Panc1 (cell line): ENCODE data around the gene KRTAP10-6. TPM values are rescaled to one million over a fixed set of nuclear protein-coding genes. Genes with fewer than 3 reads are reported as not detected.

Experiments
- ATAC-seq: fragments of 200-7000 bp; cut with Tn5 transposase; 2 replicates; pipeline ENCODE4 v1.9.1; 2020; ENCODE audit warnings: mild to moderate bottlenecking, moderate library complexity
- BruUV-seq: library from RNA; stranded (reverse); fragments of 400-500 nt; replicated peaks from 2 replicates; lab custom pipeline; 2021; lab: Mats Ljungman, UMichigan
- CTCF ChIA-PET: fragments of 300-600 bp; sonication (Branson Sonifier 250); formaldehyde crosslinking; loops from one replicate; lab custom pipeline; 2022; ENCODE audit warnings: antibody characterized with exemption; lab: Charles Lee
- POLR2A ChIA-PET: fragments of 300-600 bp; sonication (Branson Sonifier 250); formaldehyde crosslinking; loops from one replicate; lab custom pipeline; 2022; ENCODE audit warnings: antibody characterized with exemption; lab: Charles Lee
- DNase-seq: peaks from one replicate; pipeline ENCODE4 v3.0.0-alpha.2; 2010; ENCODE audit warnings: low read depth, low spot score
- H3K27ac ChIP-seq: 2 replicates; pipeline ENCODE4 v1.5.1; 2011; ENCODE audit warnings: mild to moderate bottlenecking, low read length, inconsistent platforms
- H3K27me3 ChIP-seq: fragments of 200-500 bp; sonication (Bioruptor generic); 2 replicates; pipeline ENCODE4 v1.6.0; 2014; ENCODE audit warnings: low read length, inconsistent platforms; ENCODE audit not compliant: control insufficient read depth, insufficient read depth
- H3K36me3 ChIP-seq: fragments of 200-500 bp; sonication (Bioruptor generic); 2 replicates; pipeline ENCODE4 v1.5.1; 2014; ENCODE audit warnings: inconsistent platforms, mild to moderate bottlenecking, low read length, moderate library complexity; ENCODE audit not compliant: control insufficient read depth, insufficient read depth
- H3K4me1 ChIP-seq: 2 replicates; pipeline ENCODE4 v1.5.1; 2011; ENCODE audit warnings: inconsistent platforms, mild to moderate bottlenecking, low read length, moderate library complexity; ENCODE audit not compliant: control insufficient read depth, insufficient read depth
- H3K4me3 ChIP-seq, 2 experiments: 2 replicates each; pipeline ENCODE4 v1.5.1; 2011 to 2012; ENCODE audit warnings: low read depth in 2 of 2, low read length in 2 of 2, mild to moderate bottlenecking in 2 of 2, inconsistent platforms in 1 of 2, moderate library complexity in 1 of 2
- H3K9me3 ChIP-seq: fragments of 200-500 bp; sonication (Bioruptor generic); 2 replicates; pipeline ENCODE4 v1.5.1; 2014; ENCODE audit warnings: low read depth, mild to moderate bottlenecking, inconsistent platforms, low read length, moderate library complexity; ENCODE audit not compliant: control insufficient read depth, insufficient read depth
- POLR2AphosphoS5 ChIP-seq: IDR thresholded peaks from 2 replicates; pipeline ENCODE4 v1.6.1; 2012; ENCODE audit warnings: mild to moderate bottlenecking, low read depth, low read length, moderate library complexity
- SIN3A ChIP-seq: IDR thresholded peaks from 2 replicates; pipeline ENCODE4 v1.6.1; 2012; ENCODE audit warnings: low read depth, mild to moderate bottlenecking, low read length, moderate library complexity, borderline replicate concordance; ENCODE audit not compliant: insufficient read depth
- TCF7L2 ChIP-seq: IDR thresholded peaks from 2 replicates; pipeline ENCODE4 v1.6.1; 2011; ENCODE audit warnings: mild to moderate bottlenecking, low read depth, low read length, inconsistent platforms
- in situ Hi-C: cut with HindIII; loops from 2 replicates; pipeline ENCODE4 v1.10.0; 2016; ENCODE audit warnings: low sequenced_read_pairs, low pct_unique_long_range_greater_than_20kb
- intact Hi-C: fragments of 100-400 bp; cut with micrococcal nuclease; formaldehyde crosslinking; loops from one replicate; pipeline ENCODE4 v1.10.0; 2022; ENCODE audit not compliant: unreplicated experiment
- total RNA-seq: library from RNA; stranded (reverse); gene quantifications from one replicate; pipeline ENCODE4 v1.2.1, GENCODE V29; 2021; ENCODE audit not compliant: unreplicated experiment
- TF ChIP-seq, protein P1 (sequence below): fragments of 450-650 bp; IDR thresholded peaks from 2 replicates; pipeline ENCODE4 v1.5.1; 2017; ENCODE audit warnings: mild to moderate bottlenecking
- TF ChIP-seq, protein P2 (sequence below), 2 experiments: IDR thresholded peaks; 2 replicates each; pipeline ENCODE4 v1.6.1; 2011 to 2012; ENCODE audit warnings: low read depth in 2 of 2, control low read depth in 1 of 2, low read length in 1 of 2, mild to moderate bottlenecking in 1 of 2, moderate library complexity in 1 of 2; ENCODE audit not compliant: insufficient read depth in 1 of 2

Gene KRTAP10-6
- total RNA-seq, 1 experiment from 2014 or later = not detected

DNA sequence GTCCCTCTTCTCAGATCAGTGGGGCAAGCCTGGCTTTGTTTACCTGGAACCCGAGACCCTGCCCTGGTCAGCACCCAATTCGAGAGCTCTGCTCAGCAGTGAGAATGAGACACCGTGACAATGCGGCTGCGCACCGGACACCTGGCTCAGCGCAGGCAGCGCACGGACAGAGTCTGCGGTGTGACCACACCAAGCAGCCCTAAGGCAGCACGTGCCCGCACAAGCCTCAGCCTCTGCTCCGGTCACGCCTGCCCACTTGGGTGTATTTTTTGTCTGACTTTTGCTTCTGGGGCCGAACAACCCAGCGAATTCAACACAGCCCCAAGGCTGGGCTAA, 24.3 kb upstream of the KRTAP10-6 start:
- in situ Hi-C loops = no loop called here
- no peak overlapping the region for H3K4me3 ChIP-seq
- H3K4me1 ChIP-seq = no peaks in the 10 kb centered on the region
- intact Hi-C loops = no loop called here
- ATAC-seq (no peak), DNase-seq (no peak)
- CTCF ChIA-PET = no interaction called here
- H3K27me3 ChIP-seq = no peaks in the 10 kb centered on the region
- no peaks in the 10 kb centered on the region for H3K36me3 ChIP-seq
- no peak overlapping the region for H3K27ac ChIP-seq
- no peak for TF ChIP-seq TCF7L2
- TF ChIP-seq, protein P1, sequence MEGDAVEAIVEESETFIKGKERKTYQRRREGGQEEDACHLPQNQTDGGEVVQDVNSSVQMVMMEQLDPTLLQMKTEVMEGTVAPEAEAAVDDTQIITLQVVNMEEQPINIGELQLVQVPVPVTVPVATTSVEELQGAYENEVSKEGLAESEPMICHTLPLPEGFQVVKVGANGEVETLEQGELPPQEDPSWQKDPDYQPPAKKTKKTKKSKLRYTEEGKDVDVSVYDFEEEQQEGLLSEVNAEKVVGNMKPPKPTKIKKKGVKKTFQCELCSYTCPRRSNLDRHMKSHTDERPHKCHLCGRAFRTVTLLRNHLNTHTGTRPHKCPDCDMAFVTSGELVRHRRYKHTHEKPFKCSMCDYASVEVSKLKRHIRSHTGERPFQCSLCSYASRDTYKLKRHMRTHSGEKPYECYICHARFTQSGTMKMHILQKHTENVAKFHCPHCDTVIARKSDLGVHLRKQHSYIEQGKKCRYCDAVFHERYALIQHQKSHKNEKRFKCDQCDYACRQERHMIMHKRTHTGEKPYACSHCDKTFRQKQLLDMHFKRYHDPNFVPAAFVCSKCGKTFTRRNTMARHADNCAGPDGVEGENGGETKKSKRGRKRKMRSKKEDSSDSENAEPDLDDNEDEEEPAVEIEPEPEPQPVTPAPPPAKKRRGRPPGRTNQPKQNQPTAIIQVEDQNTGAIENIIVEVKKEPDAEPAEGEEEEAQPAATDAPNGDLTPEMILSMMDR = no peak
- no peak for TF ChIP-seq SIN3A
- TF ChIP-seq POLR2AphosphoS5 = no peak
- TF ChIP-seq, protein P2, sequence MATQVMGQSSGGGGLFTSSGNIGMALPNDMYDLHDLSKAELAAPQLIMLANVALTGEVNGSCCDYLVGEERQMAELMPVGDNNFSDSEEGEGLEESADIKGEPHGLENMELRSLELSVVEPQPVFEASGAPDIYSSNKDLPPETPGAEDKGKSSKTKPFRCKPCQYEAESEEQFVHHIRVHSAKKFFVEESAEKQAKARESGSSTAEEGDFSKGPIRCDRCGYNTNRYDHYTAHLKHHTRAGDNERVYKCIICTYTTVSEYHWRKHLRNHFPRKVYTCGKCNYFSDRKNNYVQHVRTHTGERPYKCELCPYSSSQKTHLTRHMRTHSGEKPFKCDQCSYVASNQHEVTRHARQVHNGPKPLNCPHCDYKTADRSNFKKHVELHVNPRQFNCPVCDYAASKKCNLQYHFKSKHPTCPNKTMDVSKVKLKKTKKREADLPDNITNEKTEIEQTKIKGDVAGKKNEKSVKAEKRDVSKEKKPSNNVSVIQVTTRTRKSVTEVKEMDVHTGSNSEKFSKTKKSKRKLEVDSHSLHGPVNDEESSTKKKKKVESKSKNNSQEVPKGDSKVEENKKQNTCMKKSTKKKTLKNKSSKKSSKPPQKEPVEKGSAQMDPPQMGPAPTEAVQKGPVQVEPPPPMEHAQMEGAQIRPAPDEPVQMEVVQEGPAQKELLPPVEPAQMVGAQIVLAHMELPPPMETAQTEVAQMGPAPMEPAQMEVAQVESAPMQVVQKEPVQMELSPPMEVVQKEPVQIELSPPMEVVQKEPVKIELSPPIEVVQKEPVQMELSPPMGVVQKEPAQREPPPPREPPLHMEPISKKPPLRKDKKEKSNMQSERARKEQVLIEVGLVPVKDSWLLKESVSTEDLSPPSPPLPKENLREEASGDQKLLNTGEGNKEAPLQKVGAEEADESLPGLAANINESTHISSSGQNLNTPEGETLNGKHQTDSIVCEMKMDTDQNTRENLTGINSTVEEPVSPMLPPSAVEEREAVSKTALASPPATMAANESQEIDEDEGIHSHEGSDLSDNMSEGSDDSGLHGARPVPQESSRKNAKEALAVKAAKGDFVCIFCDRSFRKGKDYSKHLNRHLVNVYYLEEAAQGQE (IDR thresholded peaks at IDR 0.05; ENCODE audit: insufficient read depth in 1 of 2, low read depth in 2 of 2, low read length in 1 of 2) = no peak
- POLR2A ChIA-PET = no interaction called here
- H3K9me3 ChIP-seq = no peaks in the 10 kb centered on the region; the same call in 1 of the 2 replicates
- no TSS peak for BruUV-seq

DNA sequence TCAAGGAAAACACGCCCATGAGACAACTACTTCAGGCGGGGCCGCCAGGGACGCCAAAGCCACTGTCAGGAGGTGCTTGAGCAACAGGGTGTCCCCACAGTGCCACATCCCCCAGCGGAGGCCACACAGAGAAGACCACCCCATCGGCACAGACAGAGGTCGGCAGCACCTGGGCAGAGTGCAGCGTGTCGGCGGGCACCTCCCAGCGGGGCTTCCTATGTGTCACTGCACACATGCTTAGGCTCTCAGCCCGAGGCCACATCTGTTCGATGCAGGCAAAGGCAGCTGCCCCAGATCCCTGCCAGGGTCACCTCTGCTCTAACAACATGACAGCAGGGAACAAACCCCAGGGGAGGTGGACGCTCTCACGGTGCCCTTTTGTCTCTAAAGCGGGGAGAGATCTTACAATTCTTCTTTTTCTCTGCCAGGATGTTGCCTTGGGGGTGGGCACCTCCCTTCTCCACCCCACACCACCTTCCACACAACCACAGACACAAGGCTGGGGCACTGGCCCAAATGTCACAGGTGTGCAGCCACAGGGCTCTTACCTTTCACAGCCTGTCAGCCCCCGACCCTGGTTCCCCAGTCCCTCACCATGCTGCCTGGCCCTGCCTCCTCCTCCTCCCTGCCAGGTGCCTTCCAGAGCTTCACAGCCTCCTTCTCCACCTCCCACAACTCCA, 23.7 kb upstream of the KRTAP10-6 start:
- TF ChIP-seq, protein P1 = no peak
- TF ChIP-seq TCF7L2 (no peak), SIN3A (no peak), POLR2AphosphoS5 (no peak)
- TF ChIP-seq, protein P2 (IDR thresholded peaks at IDR 0.05; ENCODE audit: insufficient read depth in 1 of 2, low read depth in 2 of 2, low read length in 1 of 2) = no peak
- no peaks in the 10 kb centered on the region; the same call in 1 of the 2 replicates for H3K9me3 ChIP-seq
- ATAC-seq (no peak), DNase-seq (no peak)
- no peaks in the 10 kb centered on the region for H3K36me3 ChIP-seq
- in situ Hi-C loops = no loop called here
- no TSS peak for BruUV-seq
- POLR2A ChIA-PET = no interaction called here
- H3K27me3 ChIP-seq = no peaks in the 10 kb centered on the region
- no peak overlapping the region for H3K4me3 ChIP-seq
- intact Hi-C loops = no loop called here
- H3K4me1 ChIP-seq = no peaks in the 10 kb centered on the region
- no peak overlapping the region for H3K27ac ChIP-seq
- CTCF ChIA-PET = no interaction called here
